ENCODE results near the gene CCDC182.

Gene CCDC182

GRCh38 chr17:57766318-57766943, 21.3 kb upstream of the CCDC182 start:
- H2AK5ac ChIP-seq (ENCODE audit: low read length, severe bottlenecking) = no peak overlapping the region
- H3K27ac ChIP-seq (ENCODE audit: low read length, poor library complexity, severe bottlenecking) = no peak overlapping the region
- H3K4ac ChIP-seq (ENCODE audit: low read depth in 1 of 2, low read length in 2 of 2) = no peak overlapping the region
- H2BK120ac ChIP-seq (ENCODE audit: low read depth, low read length) = no peak overlapping the region
- no peak overlapping the region for H2AFZ ChIP-seq (ENCODE audit: low read depth, low read length)
- no peak overlapping the region for H3K18ac ChIP-seq (ENCODE audit: low read depth in 1 of 2, low read length in 2 of 2)
- H4K8ac ChIP-seq (ENCODE audit: low read length) = no peak overlapping the region
- no peak overlapping the region for H2BK15ac ChIP-seq (ENCODE audit: low read depth, poor library complexity, severe bottlenecking)
- H3K4me3 ChIP-seq (ENCODE audit: insufficient read depth in 1 of 2, low read depth in 1 of 2, low read length in 2 of 2) = no peak overlapping the region
- H3K9me3 ChIP-seq (ENCODE audit: control insufficient read depth, low read length) = no peaks in the 10 kb centered on the region
- H3K27me3 ChIP-seq (ENCODE audit: control insufficient read depth in 1 of 2, insufficient read depth in 1 of 2, low read length in 2 of 2) = peaks cover 55 to 59% of the 10 kb centered on the region in 2 experiments
- peaks cover 2% of the 10 kb centered on the region for H3K4me1 ChIP-seq (ENCODE audit: control insufficient read depth, insufficient read depth, low read depth, low read length)
- H3K36me3 ChIP-seq (ENCODE audit: control insufficient read depth in 1 of 2, insufficient read depth in 2 of 2, low read depth in 1 of 2, low read length in 2 of 2) = no peaks in the 10 kb centered on the region
- DNase-seq = no peak
- H3K4me2 ChIP-seq (ENCODE audit: low read length, poor library complexity, severe bottlenecking) = no peak overlapping the region
- H3K14ac ChIP-seq (ENCODE audit: low read length in 2 of 2) = no peak overlapping the region
- no peak overlapping the region for H3K23ac ChIP-seq (ENCODE audit: low read length in 2 of 2)
- H4K91ac ChIP-seq (ENCODE audit: low read length) = no peak overlapping the region
- no peak overlapping the region for H3K9ac ChIP-seq (ENCODE audit: low read length)
- H3K79me1 ChIP-seq (replicated peaks; ENCODE audit: low read length, poor library complexity, severe bottlenecking) = no peaks in the 10 kb centered on the region
- H2BK12ac ChIP-seq (ENCODE audit: low read length in 2 of 2) = no peak overlapping the region
- WGBS = 83% methylated on average over 2 of the region's 2 CpGs
- H2BK5ac ChIP-seq (ENCODE audit: low read depth, low read length, poor library complexity, severe bottlenecking) = no peak overlapping the region

- Histone ChIP-seq H2BK15ac (ENCODE audit: low read depth, poor library complexity, severe bottlenecking) (no peak overlapping the region), H3K27ac (ENCODE audit: low read length, poor library complexity, severe bottlenecking) (no peak overlapping the region), H3K36me3 (ENCODE audit: control insufficient read depth in 1 of 2, insufficient read depth in 2 of 2, low read depth in 1 of 2, low read length in 2 of 2) (no peaks in the 10 kb centered on the region), H2AFZ (ENCODE audit: low read depth, low read length) (no peak overlapping the region), H3K23ac (ENCODE audit: low read length in 2 of 2) (no peak overlapping the region), H3K18ac (ENCODE audit: low read depth in 1 of 2, low read length in 2 of 2) (no peak overlapping the region), H3K4me2 (ENCODE audit: low read length, poor library complexity, severe bottlenecking) (no peak overlapping the region), H2BK120ac (ENCODE audit: low read depth, low read length) (no peak overlapping the region), H2AK5ac (ENCODE audit: low read length, severe bottlenecking) (no peak overlapping the region), H4K91ac (ENCODE audit: low read length) (no peak overlapping the region), H2BK12ac (ENCODE audit: low read length in 2 of 2) (no peak overlapping the region), H3K9ac (ENCODE audit: low read length) (no peak overlapping the region), H3K27me3 (ENCODE audit: control insufficient read depth in 1 of 2, insufficient read depth in 1 of 2, low read length in 2 of 2) (peaks cover 42 to 53% of the 10 kb centered on the region in 2 experiments), H3K4me1 (ENCODE audit: control insufficient read depth, insufficient read depth, low read depth, low read length) (peaks cover 2% of the 10 kb centered on the region), H3K9me3 (ENCODE audit: control insufficient read depth, low read length) (no peaks in the 10 kb centered on the region), H3K4me3 (ENCODE audit: insufficient read depth in 1 of 2, low read depth in 1 of 2, low read length in 2 of 2) (no peak overlapping the region), H3K4ac (ENCODE audit: low read depth in 1 of 2, low read length in 2 of 2) (no peak overlapping the region), H2BK5ac (ENCODE audit: low read depth, low read length, poor library complexity, severe bottlenecking) (no peak overlapping the region), H3K14ac (ENCODE audit: low read length in 2 of 2) (no peak overlapping the region), H4K8ac (ENCODE audit: low read length) (no peak overlapping the region), H3K79me1 (replicated peaks; ENCODE audit: low read length, poor library complexity, severe bottlenecking) (no peaks in the 10 kb centered on the region)
- no peak for DNase-seq
- WGBS = 75% methylated on average over 19 of the region's 19 CpGs
Observed at GRCh38 chr17:57762452-57763395, 17.6 kb upstream of the CCDC182 start.

GRCh38 chr17:57761887-57762286, 16.8 kb upstream of the CCDC182 start:
- Histone ChIP-seq H2BK12ac (ENCODE audit: low read length in 2 of 2) (no peak overlapping the region), H3K4ac (ENCODE audit: low read depth in 1 of 2, low read length in 2 of 2) (no peak overlapping the region), H3K4me2 (ENCODE audit: low read length, poor library complexity, severe bottlenecking) (no peak overlapping the region), H2BK5ac (ENCODE audit: low read depth, low read length, poor library complexity, severe bottlenecking) (no peak overlapping the region), H3K14ac (ENCODE audit: low read length in 2 of 2) (no peak overlapping the region), H3K4me3 (ENCODE audit: insufficient read depth in 1 of 2, low read depth in 1 of 2, low read length in 2 of 2) (no peak overlapping the region), H3K79me1 (replicated peaks; ENCODE audit: low read length, poor library complexity, severe bottlenecking) (no peaks in the 10 kb centered on the region), H2AFZ (ENCODE audit: low read depth, low read length) (no peak overlapping the region), H3K9me3 (ENCODE audit: control insufficient read depth, low read length) (no peaks in the 10 kb centered on the region), H3K4me1 (ENCODE audit: control insufficient read depth, insufficient read depth, low read depth, low read length) (peaks cover 2% of the 10 kb centered on the region), H3K23ac (ENCODE audit: low read length in 2 of 2) (no peak overlapping the region), H3K27ac (ENCODE audit: low read length, poor library complexity, severe bottlenecking) (no peak overlapping the region), H2BK15ac (ENCODE audit: low read depth, poor library complexity, severe bottlenecking) (no peak overlapping the region), H3K27me3 (ENCODE audit: control insufficient read depth in 1 of 2, insufficient read depth in 1 of 2, low read length in 2 of 2) (peaks cover 42 to 57% of the 10 kb centered on the region in 2 experiments), H3K18ac (ENCODE audit: low read depth in 1 of 2, low read length in 2 of 2) (no peak overlapping the region), H4K91ac (ENCODE audit: low read length) (no peak overlapping the region), H3K9ac (ENCODE audit: low read length) (no peak overlapping the region), H2BK120ac (ENCODE audit: low read depth, low read length) (no peak overlapping the region), H3K36me3 (ENCODE audit: control insufficient read depth in 1 of 2, insufficient read depth in 2 of 2, low read depth in 1 of 2, low read length in 2 of 2) (no peaks in the 10 kb centered on the region), H2AK5ac (ENCODE audit: low read length, severe bottlenecking) (no peak overlapping the region), H4K8ac (ENCODE audit: low read length) (no peak overlapping the region)
- DNase-seq = no peak
- 41% methylated on average over 8 of the region's 8 CpGs for WGBS

GRCh38 chr17:57760046-57760445, 14.9 kb upstream of the CCDC182 start:
- Histone ChIP-seq H3K27me3 (ENCODE audit: control insufficient read depth in 1 of 2, insufficient read depth in 1 of 2, low read length in 2 of 2) (peaks cover 43 to 58% of the 10 kb centered on the region in 2 experiments), H2BK120ac (ENCODE audit: low read depth, low read length) (no peak overlapping the region), H4K91ac (ENCODE audit: low read length) (no peak overlapping the region), H3K4ac (ENCODE audit: low read depth in 1 of 2, low read length in 2 of 2) (no peak overlapping the region), H3K23ac (ENCODE audit: low read length in 2 of 2) (no peak overlapping the region), H3K9me3 (ENCODE audit: control insufficient read depth, low read length) (no peaks in the 10 kb centered on the region), H2AFZ (ENCODE audit: low read depth, low read length) (no peak overlapping the region), H2BK5ac (ENCODE audit: low read depth, low read length, poor library complexity, severe bottlenecking) (no peak overlapping the region), H2BK12ac (ENCODE audit: low read length in 2 of 2) (no peak overlapping the region), H2AK5ac (ENCODE audit: low read length, severe bottlenecking) (no peak overlapping the region), H3K79me1 (replicated peaks; ENCODE audit: low read length, poor library complexity, severe bottlenecking) (no peaks in the 10 kb centered on the region), H4K8ac (ENCODE audit: low read length) (no peak overlapping the region), H3K36me3 (ENCODE audit: control insufficient read depth in 1 of 2, insufficient read depth in 2 of 2, low read depth in 1 of 2, low read length in 2 of 2) (no peaks in the 10 kb centered on the region), H3K4me3 (ENCODE audit: insufficient read depth in 1 of 2, low read depth in 1 of 2, low read length in 2 of 2) (no peak overlapping the region), H3K18ac (ENCODE audit: low read depth in 1 of 2, low read length in 2 of 2) (no peak overlapping the region), H3K9ac (ENCODE audit: low read length) (no peak overlapping the region), H3K4me1 (ENCODE audit: control insufficient read depth, insufficient read depth, low read depth, low read length) (peaks cover 2% of the 10 kb centered on the region), H3K27ac (ENCODE audit: low read length, poor library complexity, severe bottlenecking) (no peak overlapping the region), H2BK15ac (ENCODE audit: low read depth, poor library complexity, severe bottlenecking) (no peak overlapping the region), H3K4me2 (ENCODE audit: low read length, poor library complexity, severe bottlenecking) (no peak overlapping the region), H3K14ac (ENCODE audit: low read length in 2 of 2) (no peak overlapping the region)
- no peak for DNase-seq
- 83% methylated on average over 4 of the region's 4 CpGs for WGBS
